HEK293 (cell line): Measurements from ENCODE around the gene SP7.

Source experiments
- AEBP2 ChIP-seq: fragments of 450-650 bp; formaldehyde crosslinking; IDR thresholded peaks from 2 replicates; pipeline ENCODE4 v1.5.1; 2016; ENCODE audit warnings: missing biosample characterization, missing genetic modification characterization, borderline replicate concordance
- GLI4 ChIP-seq: fragments of 450-650 bp; formaldehyde crosslinking; IDR thresholded peaks from 2 replicates; pipeline ENCODE4 v1.5.1; 2016; ENCODE audit warnings: missing biosample characterization, missing genetic modification characterization
- KLF1 ChIP-seq: fragments of 450-650 bp; formaldehyde crosslinking; IDR thresholded peaks from 2 replicates; pipeline ENCODE4 v1.5.1; 2016; ENCODE audit warnings: missing biosample characterization, missing genetic modification characterization
- KLF16 ChIP-seq: fragments of 450-650 bp; formaldehyde crosslinking; IDR thresholded peaks from 2 replicates; pipeline ENCODE4 v1.5.1; 2017; ENCODE audit warnings: missing biosample characterization, missing genetic modification characterization
- KLF8 ChIP-seq: fragments of 450-650 bp; formaldehyde crosslinking; IDR thresholded peaks from 2 replicates; pipeline ENCODE4 v1.5.1; 2016; ENCODE audit warnings: missing biosample characterization, missing genetic modification characterization
- OSR2 ChIP-seq: fragments of 450-650 bp; formaldehyde crosslinking; IDR thresholded peaks from 2 replicates; pipeline ENCODE4 v1.5.1; 2016; ENCODE audit warnings: missing biosample characterization, missing genetic modification characterization
- PRDM2 ChIP-seq: fragments of 450-650 bp; formaldehyde crosslinking; IDR thresholded peaks from 2 replicates; pipeline ENCODE4 v1.5.1; 2016; ENCODE audit warnings: missing biosample characterization, missing genetic modification characterization, borderline replicate concordance
- PRDM4 ChIP-seq: fragments of 450-650 bp; formaldehyde crosslinking; IDR thresholded peaks from 2 replicates; pipeline ENCODE4 v1.5.1; 2017; ENCODE audit warnings: missing biosample characterization, missing genetic modification characterization
- REPIN1 ChIP-seq: fragments of 450-650 bp; formaldehyde crosslinking; IDR thresholded peaks from 2 replicates; pipeline ENCODE4 v1.5.1; 2017; ENCODE audit warnings: missing biosample characterization, missing genetic modification characterization, low read depth
- SP2 ChIP-seq: fragments of 450-650 bp; formaldehyde crosslinking; IDR thresholded peaks from 2 replicates; pipeline ENCODE4 v1.5.1; 2016; ENCODE audit warnings: missing biosample characterization, missing genetic modification characterization
- SP3 ChIP-seq: fragments of 450-650 bp; formaldehyde crosslinking; IDR thresholded peaks from 2 replicates; pipeline ENCODE4 v1.5.1; 2016; ENCODE audit warnings: missing biosample characterization, missing genetic modification characterization
- WT1 ChIP-seq: fragments of 450-650 bp; formaldehyde crosslinking; IDR thresholded peaks from 2 replicates; pipeline ENCODE4 v1.5.1; 2016; ENCODE audit warnings: missing biosample characterization, missing genetic modification characterization
- YY2 ChIP-seq: fragments of 450-650 bp; formaldehyde crosslinking; IDR thresholded peaks from 2 replicates; pipeline ENCODE4 v1.5.1; 2016; ENCODE audit warnings: missing biosample characterization, missing genetic modification characterization
- ZBTB17 ChIP-seq: fragments of 450-650 bp; formaldehyde crosslinking; IDR thresholded peaks from 2 replicates; pipeline ENCODE4 v1.5.1; 2016; ENCODE audit warnings: missing biosample characterization, missing genetic modification characterization
- ZEB2 ChIP-seq: fragments of 450-650 bp; formaldehyde crosslinking; IDR thresholded peaks from 2 replicates; pipeline ENCODE4 v1.5.1; 2016; ENCODE audit warnings: missing biosample characterization, missing genetic modification characterization
- ZFHX2 ChIP-seq: fragments of 450-650 bp; formaldehyde crosslinking; conservative IDR thresholded peaks from 2 replicates; pipeline ENCODE4 v1.5.1; 2016; ENCODE audit warnings: missing biosample characterization, missing genetic modification characterization
- ZNF16 ChIP-seq: fragments of 450-650 bp; formaldehyde crosslinking; IDR thresholded peaks from 2 replicates; pipeline ENCODE4 v1.5.1; 2016; ENCODE audit warnings: low read depth, missing biosample characterization, missing genetic modification characterization
- ZNF174 ChIP-seq: fragments of 450-650 bp; formaldehyde crosslinking; IDR thresholded peaks from 2 replicates; pipeline ENCODE4 v1.5.0; 2017; ENCODE audit warnings: missing biosample characterization, mild to moderate bottlenecking, missing genetic modification characterization
- ZNF24 ChIP-seq: fragments of 450-650 bp; formaldehyde crosslinking; IDR thresholded peaks from 2 replicates; pipeline ENCODE4 v1.5.1; 2016; ENCODE audit warnings: missing biosample characterization, missing genetic modification characterization
- ZNF362 ChIP-seq: fragments of 450-650 bp; formaldehyde crosslinking; IDR thresholded peaks from 2 replicates; pipeline ENCODE4 v1.5.1; 2016; ENCODE audit warnings: missing biosample characterization, missing genetic modification characterization
- ZNF366 ChIP-seq: fragments of 450-650 bp; formaldehyde crosslinking; conservative IDR thresholded peaks from 2 replicates; pipeline ENCODE4 v1.5.1; 2016; ENCODE audit warnings: missing biosample characterization, missing genetic modification characterization
- ZNF423 ChIP-seq: fragments of 450-650 bp; formaldehyde crosslinking; IDR thresholded peaks from 2 replicates; pipeline ENCODE4 v1.5.1; 2016; ENCODE audit warnings: missing biosample characterization, missing genetic modification characterization
- ZNF548 ChIP-seq: fragments of 450-650 bp; formaldehyde crosslinking; IDR thresholded peaks from 2 replicates; pipeline ENCODE4 v1.5.1; 2016; ENCODE audit warnings: missing biosample characterization, missing genetic modification characterization
- ZNF654 ChIP-seq: fragments of 450-650 bp; formaldehyde crosslinking; IDR thresholded peaks from 2 replicates; pipeline ENCODE4 v1.5.1; 2016; ENCODE audit warnings: low read depth, missing biosample characterization, missing genetic modification characterization
- ZNF664 ChIP-seq: fragments of 450-650 bp; formaldehyde crosslinking; IDR thresholded peaks from 2 replicates; pipeline ENCODE4 v1.5.1; 2016; ENCODE audit warnings: missing biosample characterization, missing genetic modification characterization
- ZNF843 ChIP-seq: fragments of 450-650 bp; formaldehyde crosslinking; IDR thresholded peaks from 2 replicates; pipeline ENCODE4 v1.5.1; 2016; ENCODE audit warnings: missing biosample characterization, missing genetic modification characterization
- ZSCAN23 ChIP-seq: fragments of 450-650 bp; formaldehyde crosslinking; IDR thresholded peaks from 2 replicates; pipeline ENCODE4 v1.5.1; 2016; ENCODE audit warnings: missing biosample characterization, missing genetic modification characterization
- TF ChIP-seq, protein P1 (sequence below): fragments of 450-650 bp; formaldehyde crosslinking; IDR thresholded peaks from 2 replicates; pipeline ENCODE4 v1.5.1; 2016; ENCODE audit warnings: missing biosample characterization, missing genetic modification characterization

Gene SP7

GRCh38 chr12:53379389-53380103 is 43.4 kb upstream of the SP7 start (continued):
- TF ChIP-seq GLI4 = no peak
- no peak for TF ChIP-seq ZNF548 (tag by site-specific recombination)
- no peak for TF ChIP-seq REPIN1 (tag by site-specific recombination)
- no peak for TF ChIP-seq ZNF362 (tag by site-specific recombination)
- TF ChIP-seq ZFHX2 = peak; percentile 92
- no peak for TF ChIP-seq AEBP2 (tag by site-specific recombination)
- no peak for TF ChIP-seq ZNF423 (tag by site-specific recombination)
- TF ChIP-seq KLF1 (tag by site-specific recombination) = peak; percentile 44; the same call in 1 of the 2 replicates
- no peak for TF ChIP-seq ZNF654 (tag by site-specific recombination)
- TF ChIP-seq OSR2 (tag by site-specific recombination) = no peak
- TF ChIP-seq ZNF16 = no peak
- no peak for TF ChIP-seq ZNF843 (tag by site-specific recombination)
- no peak for TF ChIP-seq ZNF664 (tag by site-specific recombination)
- TF ChIP-seq, protein P1, sequence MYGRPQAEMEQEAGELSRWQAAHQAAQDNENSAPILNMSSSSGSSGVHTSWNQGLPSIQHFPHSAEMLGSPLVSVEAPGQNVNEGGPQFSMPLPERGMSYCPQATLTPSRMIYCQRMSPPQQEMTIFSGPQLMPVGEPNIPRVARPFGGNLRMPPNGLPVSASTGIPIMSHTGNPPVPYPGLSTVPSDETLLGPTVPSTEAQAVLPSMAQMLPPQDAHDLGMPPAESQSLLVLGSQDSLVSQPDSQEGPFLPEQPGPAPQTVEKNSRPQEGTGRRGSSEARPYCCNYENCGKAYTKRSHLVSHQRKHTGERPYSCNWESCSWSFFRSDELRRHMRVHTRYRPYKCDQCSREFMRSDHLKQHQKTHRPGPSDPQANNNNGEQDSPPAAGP (tag by site-specific recombination) = no peak
- TF ChIP-seq ZSCAN23 = no peak
- peak; percentile 95 for TF ChIP-seq ZNF366 (tag by site-specific recombination)
- TF ChIP-seq ZEB2 (tag by site-specific recombination) = peak; percentile 10; the same call in 1 of the 2 replicates
- TF ChIP-seq KLF16 (tag by site-specific recombination) = peak; percentile 78; the same call in 1 of the 2 replicates
- peak; percentile 90 for TF ChIP-seq KLF8
- no peak for TF ChIP-seq ZNF174
- no peak for TF ChIP-seq YY2 (tag by site-specific recombination)
- TF ChIP-seq SP3 (tag by site-specific recombination) = peak; percentile 100
- TF ChIP-seq PRDM4 = no peak
- no peak for TF ChIP-seq WT1 (tag by site-specific recombination)
- no peak for TF ChIP-seq PRDM2 (tag by site-specific recombination)
- TF ChIP-seq SP2 = peak; percentile 96
- TF ChIP-seq ZBTB17 (tag by site-specific recombination) = peak; percentile 36; the same call in 1 of the 2 replicates
- TF ChIP-seq ZNF24 (tag by site-specific recombination) = no peak; the same call in 1 of the 2 replicates
